HEK293 (cell line): Measurements from ENCODE around the gene SLC35A4.

Source experiments
- CTCF ChIA-PET: fragments of 350-600 bp; formaldehyde crosslinking; extraction: SDS; loops from one replicate; lab custom pipeline; 2021; ENCODE audit warnings: antibody characterized with exemption; lab: Yijun Ruan, JAX
- POLR2A ChIA-PET: fragments of 300-600 bp; formaldehyde crosslinking; extraction: SDS; loops from one replicate; lab custom pipeline; 2020; ENCODE audit warnings: antibody characterized with exemption, inconsistent platforms; lab: Yijun Ruan, JAX
- H3K27ac ChIP-seq: fragments of 200-500 bp; sonication (Bioruptor generic); 2 replicates; pipeline ENCODE4 v1.5.1; 2014; ENCODE audit warnings: low read depth, low read length, control low read depth, inconsistent platforms; ENCODE audit errors: extremely low read depth
- H3K36me3 ChIP-seq, 2 experiments: fragments of 200-500 bp in 1 of 2; sonication (Bioruptor generic) in 1 of 2; 1 replicate in 1 of 2; 2 replicates in 1 of 2; pipeline ENCODE4 v1.5.1; 2014 to 2017; ENCODE audit warnings: inconsistent platforms in 2 of 2, low read length in 2 of 2; ENCODE audit not compliant: control insufficient read depth in 2 of 2, insufficient read depth in 1 of 2
- H3K4me1 ChIP-seq: fragments of 200-500 bp; sonication (Bioruptor generic); 2 replicates; pipeline ENCODE4 v1.5.1; 2014; ENCODE audit warnings: mild to moderate bottlenecking, low read length, inconsistent platforms; ENCODE audit not compliant: control insufficient read depth, insufficient read depth
- H3K4me3 ChIP-seq: 2 replicates; pipeline ENCODE4 v1.5.1; 2011; ENCODE audit warnings: low read depth, mild to moderate bottlenecking, control low read depth, low read length, moderate library complexity
- H3K9me3 ChIP-seq: fragments of 200-500 bp; sonication (Bioruptor generic); 2 replicates; pipeline ENCODE4 v1.5.1; 2014; ENCODE audit warnings: low read depth, low read length, inconsistent platforms; ENCODE audit not compliant: control insufficient read depth, insufficient read depth
- PRDM1 ChIP-seq: fragments of 450-650 bp; formaldehyde crosslinking; IDR thresholded peaks from 2 replicates; pipeline ENCODE4; 2016; ENCODE audit warnings: missing biosample characterization, missing genetic modification characterization
- SCRT2 ChIP-seq: fragments of 450-650 bp; formaldehyde crosslinking; IDR thresholded peaks from 2 replicates; pipeline ENCODE4 v1.5.1; 2016; ENCODE audit warnings: missing biosample characterization, missing genetic modification characterization
- ZEB2 ChIP-seq: fragments of 450-650 bp; formaldehyde crosslinking; IDR thresholded peaks from 2 replicates; pipeline ENCODE4 v1.5.1; 2016; ENCODE audit warnings: missing biosample characterization, missing genetic modification characterization
- ZNF211 ChIP-seq: fragments of 450-650 bp; formaldehyde crosslinking; IDR thresholded peaks from 2 replicates; pipeline ENCODE4 v1.5.1; 2016; ENCODE audit warnings: low read depth, missing biosample characterization, missing genetic modification characterization
- ZNF394 ChIP-seq: fragments of 450-650 bp; formaldehyde crosslinking; IDR thresholded peaks from 2 replicates; pipeline ENCODE4 v1.5.1; 2016; ENCODE audit warnings: missing biosample characterization, missing genetic modification characterization, mild to moderate bottlenecking, moderate library complexity, borderline replicate concordance
- ZNF707 ChIP-seq: fragments of 450-650 bp; formaldehyde crosslinking; IDR thresholded peaks from 2 replicates; pipeline ENCODE4 v1.5.1; 2016; ENCODE audit warnings: missing biosample characterization, missing genetic modification characterization
- ZNF768 ChIP-seq: fragments of 450-650 bp; formaldehyde crosslinking; IDR thresholded peaks from 2 replicates; pipeline ENCODE4 v1.5.1; 2018; ENCODE audit warnings: missing biosample characterization, mild to moderate bottlenecking, missing genetic modification characterization
- ZXDB ChIP-seq: fragments of 450-650 bp; formaldehyde crosslinking; IDR thresholded peaks from 2 replicates; pipeline ENCODE4 v1.5.1; 2016; ENCODE audit warnings: missing biosample characterization, missing genetic modification characterization
- TF ChIP-seq, protein P1 (sequence below): fragments of 450-650 bp; formaldehyde crosslinking; IDR thresholded peaks from 2 replicates; pipeline ENCODE4 v1.5.1; 2016; ENCODE audit warnings: missing biosample characterization, missing genetic modification characterization
- TF ChIP-seq, protein P2 (sequence below): fragments of 450-650 bp; formaldehyde crosslinking; IDR thresholded peaks from 2 replicates; pipeline ENCODE4 v1.5.1; 2016; ENCODE audit warnings: missing biosample characterization, missing genetic modification characterization
- TF ChIP-seq, protein P3 (sequence below): fragments of 450-650 bp; IDR thresholded peaks from 2 replicates; pipeline ENCODE4 v1.5.1; 2018; ENCODE audit warnings: missing biosample characterization, mild to moderate bottlenecking, missing genetic modification characterization

Gene SLC35A4

DNA sequence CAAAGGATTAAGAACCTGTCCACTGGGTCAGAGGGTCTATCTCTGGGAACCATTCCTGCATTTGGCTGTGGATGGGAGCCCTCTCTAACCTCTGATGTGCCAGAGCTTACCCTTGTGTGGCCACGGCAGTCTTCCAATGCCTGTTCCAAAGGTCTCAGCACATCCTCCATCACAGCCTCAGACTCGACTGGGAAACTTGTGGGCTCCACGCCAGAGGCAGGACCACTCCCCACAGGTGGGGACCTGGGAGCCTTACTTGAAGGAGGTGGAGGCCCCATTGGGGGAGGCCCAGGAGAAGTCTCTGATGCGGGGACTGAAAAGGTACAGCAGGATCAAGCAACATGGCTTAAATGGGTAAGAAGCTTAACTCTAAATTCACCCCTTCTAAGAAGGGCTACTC lies 12.8 kb upstream of the SLC35A4 start:
- H3K36me3 ChIP-seq: peaks cover 0 to 76% of the 10 kb centered on the region in 2 experiments

DNA sequence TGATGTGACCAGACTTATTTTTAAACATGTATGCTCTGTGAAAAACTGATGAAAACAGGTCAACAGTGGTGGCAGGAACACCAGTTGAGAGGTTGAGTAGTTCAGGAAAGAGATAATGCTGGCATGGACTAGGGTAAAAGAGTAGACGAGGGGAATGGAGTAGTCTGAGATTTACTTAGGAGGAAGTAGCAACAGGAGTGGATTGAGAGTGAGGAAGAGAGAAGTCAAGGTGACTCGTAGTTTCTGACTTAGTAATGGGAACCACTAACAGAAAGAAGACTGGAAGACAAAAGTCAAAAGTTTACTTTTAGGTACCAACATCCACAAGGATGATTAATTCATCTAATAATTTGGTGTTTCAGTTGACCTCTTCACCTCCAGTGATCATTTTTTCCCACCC lies 11.0 kb upstream of the SLC35A4 start:
- H3K9me3 ChIP-seq: no peaks in the 10 kb centered on the region
- ChIA-PET CTCF (interaction anchor here (0.6 kb wide), 1 partner anchor 139 kb away, joined by 4 read pairs; no protein-coding TSS in a partner anchor), POLR2A (interaction anchor here (0.7 to 1.6 kb wide), 4 partner anchors 94 to 364 kb away, joined by 3 to 9 read pairs (median 5); partner anchors contain the start of genes IK and NDUFA2)
- H3K4me1 ChIP-seq: 0 out of 2 replicates have a peak, but pooled peaks cover 4% of the 10 kb centered on the region
- TF ChIP-seq SCRT2 (0 out of 2 replicates have a peak, but pooled peaks have one; percentile 52), ZNF707 (tag by site-specific recombination) (no peak), ZNF394 (tag by site-specific recombination) (peak; percentile 22; the same call in 1 of the 2 replicates), ZNF768 (no peak)
- TF ChIP-seq, protein P1, sequence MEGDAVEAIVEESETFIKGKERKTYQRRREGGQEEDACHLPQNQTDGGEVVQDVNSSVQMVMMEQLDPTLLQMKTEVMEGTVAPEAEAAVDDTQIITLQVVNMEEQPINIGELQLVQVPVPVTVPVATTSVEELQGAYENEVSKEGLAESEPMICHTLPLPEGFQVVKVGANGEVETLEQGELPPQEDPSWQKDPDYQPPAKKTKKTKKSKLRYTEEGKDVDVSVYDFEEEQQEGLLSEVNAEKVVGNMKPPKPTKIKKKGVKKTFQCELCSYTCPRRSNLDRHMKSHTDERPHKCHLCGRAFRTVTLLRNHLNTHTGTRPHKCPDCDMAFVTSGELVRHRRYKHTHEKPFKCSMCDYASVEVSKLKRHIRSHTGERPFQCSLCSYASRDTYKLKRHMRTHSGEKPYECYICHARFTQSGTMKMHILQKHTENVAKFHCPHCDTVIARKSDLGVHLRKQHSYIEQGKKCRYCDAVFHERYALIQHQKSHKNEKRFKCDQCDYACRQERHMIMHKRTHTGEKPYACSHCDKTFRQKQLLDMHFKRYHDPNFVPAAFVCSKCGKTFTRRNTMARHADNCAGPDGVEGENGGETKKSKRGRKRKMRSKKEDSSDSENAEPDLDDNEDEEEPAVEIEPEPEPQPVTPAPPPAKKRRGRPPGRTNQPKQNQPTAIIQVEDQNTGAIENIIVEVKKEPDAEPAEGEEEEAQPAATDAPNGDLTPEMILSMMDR (tag by site-specific recombination): no peak
- no peak overlapping the region for H3K4me3 ChIP-seq
- no peak overlapping the region for H3K27ac ChIP-seq
- H3K36me3 ChIP-seq: peaks cover 0 to 64% of the 10 kb centered on the region in 2 experiments

More for the DNA sequence above, 12.8 kb upstream of the SLC35A4 start:
- Histone ChIP-seq H3K9me3 (no peaks in the 10 kb centered on the region), H3K4me3 (no peak overlapping the region), H3K27ac (no peak overlapping the region), H3K4me1 (0 out of 2 replicates have a peak, but pooled peaks cover 4% of the 10 kb centered on the region)
- ChIA-PET POLR2A (interaction anchor here (1.1 kb wide), 1 partner anchor 96 kb away, joined by 9 read pairs; the partner anchor contains the start of genes IK and NDUFA2), CTCF (interaction anchor here (0.6 kb wide), 2 partner anchors 52 to 314 kb away, joined by 3 read pairs; no protein-coding TSS in a partner anchor)
- TF ChIP-seq, protein P2, sequence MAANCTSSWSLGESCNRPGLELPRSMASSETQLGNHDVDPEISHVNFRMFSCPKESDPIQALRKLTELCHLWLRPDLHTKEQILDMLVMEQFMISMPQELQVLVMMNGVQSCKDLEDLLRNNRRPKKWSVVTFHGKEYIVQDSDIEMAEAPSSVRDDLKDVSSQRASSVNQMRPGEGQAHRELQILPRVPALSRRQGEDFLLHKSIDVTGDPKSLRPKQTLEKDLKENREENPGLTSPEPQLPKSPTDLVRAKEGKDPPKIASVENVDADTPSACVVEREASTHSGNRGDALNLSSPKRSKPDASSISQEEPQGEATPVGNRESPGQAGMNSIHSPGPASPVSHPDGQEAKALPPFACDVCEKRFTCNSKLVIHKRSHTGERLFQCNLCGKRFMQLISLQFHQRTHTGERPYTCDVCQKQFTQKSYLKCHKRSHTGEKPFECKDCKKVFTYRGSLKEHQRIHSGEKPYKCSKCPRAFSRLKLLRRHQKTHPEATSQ (tag by site-specific recombination): no peak
- TF ChIP-seq, all 188 proteins: peak for 0

DNA sequence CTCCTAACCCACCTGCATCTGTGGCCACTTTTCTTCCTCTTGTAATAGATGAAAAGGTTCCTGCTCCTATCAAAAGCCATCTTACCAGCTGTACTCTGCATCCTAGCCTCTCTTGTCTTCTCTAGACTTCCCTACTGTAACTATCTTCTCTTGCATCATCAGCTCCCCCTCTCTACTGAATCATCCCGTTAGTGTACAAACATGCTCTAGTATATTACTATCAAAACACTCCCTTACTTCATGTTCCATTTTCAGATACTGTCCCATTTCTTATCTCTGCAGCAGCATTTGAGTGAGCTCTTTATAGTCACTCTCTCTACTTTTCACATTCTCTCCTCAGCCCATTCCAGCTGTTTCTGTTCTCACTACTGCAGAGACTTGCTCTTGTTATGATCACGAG lies 10.2 kb upstream of the SLC35A4 start:
- CTCF ChIA-PET: interaction anchor here (1.0 kb wide), 1 partner anchor 80 kb away, joined by 3 read pairs; no protein-coding TSS in a partner anchor
- no peaks in the 10 kb centered on the region for H3K9me3 ChIP-seq
- 0 out of 2 replicates have a peak, but pooled peaks cover 4% of the 10 kb centered on the region for H3K4me1 ChIP-seq
- H3K4me3 ChIP-seq: no peak overlapping the region
- no peak overlapping the region for H3K27ac ChIP-seq
- peak; percentile 39; the same call in 1 of the 2 replicates for TF ChIP-seq ZEB2 (tag by site-specific recombination)
- TF ChIP-seq ZNF211 (tag by site-specific recombination): no peak
- TF ChIP-seq ZXDB (tag by site-specific recombination): 0 out of 2 replicates have a peak, but pooled peaks have one; percentile 10
- TF ChIP-seq, protein P3, sequence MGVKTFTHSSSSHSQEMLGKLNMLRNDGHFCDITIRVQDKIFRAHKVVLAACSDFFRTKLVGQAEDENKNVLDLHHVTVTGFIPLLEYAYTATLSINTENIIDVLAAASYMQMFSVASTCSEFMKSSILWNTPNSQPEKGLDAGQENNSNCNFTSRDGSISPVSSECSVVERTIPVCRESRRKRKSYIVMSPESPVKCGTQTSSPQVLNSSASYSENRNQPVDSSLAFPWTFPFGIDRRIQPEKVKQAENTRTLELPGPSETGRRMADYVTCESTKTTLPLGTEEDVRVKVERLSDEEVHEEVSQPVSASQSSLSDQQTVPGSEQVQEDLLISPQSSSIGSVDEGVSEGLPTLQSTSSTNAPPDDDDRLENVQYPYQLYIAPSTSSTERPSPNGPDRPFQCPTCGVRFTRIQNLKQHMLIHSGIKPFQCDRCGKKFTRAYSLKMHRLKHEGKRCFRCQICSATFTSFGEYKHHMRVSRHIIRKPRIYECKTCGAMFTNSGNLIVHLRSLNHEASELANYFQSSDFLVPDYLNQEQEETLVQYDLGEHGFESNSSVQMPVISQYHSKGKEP (tag by site-specific recombination): no peak
- TF ChIP-seq PRDM1 (tag by site-specific recombination): peak; percentile 86
- peaks cover 0 to 59% of the 10 kb centered on the region in 2 experiments for H3K36me3 ChIP-seq
- POLR2A ChIA-PET: interaction anchor here (0.5 to 1.6 kb wide), 5 partner anchors 10 to 153 kb away, joined by 3 to 6 read pairs (median 4); partner anchors contain the start of genes IK and NDUFA2
